Limb (tissue), 2 donors: ENCODE data around the gene MTHFD2L.
"Not testable (repeated sequence)": the region's sequence is repeated elsewhere in the genome, so short reads cannot be mapped to it uniquely, and the experiment has no call there.

Experiments used
- DNase-seq, 2 donors: peaks; one replicate each; pipeline ENCODE4 v3.0.0-alpha.2; 2016; ENCODE audit errors: extremely low spot score in 2 of 2

The MTHFD2L gene

GRCh38 chr4:74132188-74132587 is 25.7 kb upstream of the MTHFD2L start:
- DNase-seq: not testable (repeated sequence)

- DNase-seq: no peak
Observed at GRCh38 chr4:74132944-74133343, 25.0 kb upstream of the MTHFD2L start.

- peak; percentile 64 to 70 for DNase-seq
Observed at GRCh38 chr4:74133786-74134499, 24.0 kb upstream of the MTHFD2L start.

- DNase-seq: no peak
Observed at GRCh38 chr4:74134500-74134852, 23.4 kb upstream of the MTHFD2L start.

- DNase-seq: no peak
Observed at GRCh38 chr4:74146581-74147129, 11.3 kb upstream of the MTHFD2L start.

- DNase-seq: no peak
Observed at GRCh38 chr4:74148205-74148604, 9.7 kb upstream of the MTHFD2L start.

GRCh38 chr4:74152836-74153235 is 5.1 kb upstream of the MTHFD2L start:
- DNase-seq: no peak

GRCh38 chr4:74156521-74156920 is 1.4 kb upstream of the MTHFD2L start:
- DNase-seq: no peak

GRCh38 chr4:74157154-74157553 is 764 bp upstream of the MTHFD2L start:
- no peak for DNase-seq

- DNase-seq: peak in 1 of 2 donors; percentile 2
Observed at GRCh38 chr4:74158466-74159142, 686 bp downstream of the MTHFD2L start.

GRCh38 chr4:74159143-74159709 is 1.3 kb downstream of the MTHFD2L start:
- DNase-seq: no peak

GRCh38 chr4:74161666-74162450 is 3.9 kb downstream of the MTHFD2L start:
- DNase-seq: no peak

GRCh38 chr4:74166135-74166534 is 8.2 kb downstream of the MTHFD2L start:
- DNase-seq: no peak

- DNase-seq: no peak
Observed at GRCh38 chr4:74166818-74167217, 8.9 kb downstream of the MTHFD2L start.

- DNase-seq: no peak
Observed at GRCh38 chr4:74167585-74167984, 9.7 kb downstream of the MTHFD2L start.

GRCh38 chr4:74168841-74169240 is 10.9 kb downstream of the MTHFD2L start:
- DNase-seq: no peak

GRCh38 chr4:74173321-74173720 is 15.4 kb downstream of the MTHFD2L start:
- DNase-seq: no peak

GRCh38 chr4:74174421-74174820 is 16.5 kb downstream of the MTHFD2L start:
- no peak for DNase-seq

- no peak for DNase-seq
Observed at GRCh38 chr4:74174941-74175340, 17.0 kb downstream of the MTHFD2L start.

GRCh38 chr4:74175379-74175778 is 17.5 kb downstream of the MTHFD2L start:
- no peak for DNase-seq

- DNase-seq: no peak
Observed at GRCh38 chr4:74178798-74179197, 20.9 kb downstream of the MTHFD2L start.

GRCh38 chr4:74181219-74181618 is 23.3 kb downstream of the MTHFD2L start:
- no peak for DNase-seq
